Skin of body (tissue), 2 donors: ENCODE measurements around the gene E2F3. TPM values are rescaled to one million over a fixed set of nuclear protein-coding genes. Genes with fewer than 3 reads are reported as not detected.
"Not testable (repeated sequence)": the region's sequence is repeated elsewhere in the genome, so short reads cannot be mapped to it uniquely, and the experiment has no call there.

ENCODE experiments used
- DNase-seq: peaks from one replicate; lab custom pipeline; 2025; lab: John Stamatoyannopoulos, UW
- total RNA-seq: library from RNA; depleted of rRNA; stranded (reverse); fragments of >200 nt; gene quantifications from one replicate; pipeline ENCODE4 v1.2.3, GENCODE V29; 2014

Gene E2F3
- total RNA-seq, 1 donor from 2014 or later = 5.6 TPM

DNA sequence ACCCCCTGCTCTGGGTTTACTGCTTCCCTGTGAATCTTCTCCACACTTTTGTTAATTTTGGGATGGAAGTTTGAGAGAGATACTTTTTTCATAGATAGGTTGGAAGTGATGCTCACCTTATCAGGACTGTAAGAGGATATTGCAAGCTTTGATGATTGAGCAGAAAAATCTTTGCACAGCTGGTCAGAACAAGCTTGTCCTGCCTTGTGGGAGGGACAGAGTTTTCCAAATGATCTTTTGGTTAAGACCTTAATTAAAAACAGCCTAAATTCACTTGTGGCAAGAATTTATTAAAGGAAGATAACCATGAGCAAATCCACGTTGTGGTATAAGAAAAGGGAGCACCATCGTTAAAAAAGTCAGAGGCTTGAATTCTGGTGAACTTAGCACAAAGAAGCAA is 32.2 kb downstream of the E2F3 start:
- DNase-seq = no peak

DNA sequence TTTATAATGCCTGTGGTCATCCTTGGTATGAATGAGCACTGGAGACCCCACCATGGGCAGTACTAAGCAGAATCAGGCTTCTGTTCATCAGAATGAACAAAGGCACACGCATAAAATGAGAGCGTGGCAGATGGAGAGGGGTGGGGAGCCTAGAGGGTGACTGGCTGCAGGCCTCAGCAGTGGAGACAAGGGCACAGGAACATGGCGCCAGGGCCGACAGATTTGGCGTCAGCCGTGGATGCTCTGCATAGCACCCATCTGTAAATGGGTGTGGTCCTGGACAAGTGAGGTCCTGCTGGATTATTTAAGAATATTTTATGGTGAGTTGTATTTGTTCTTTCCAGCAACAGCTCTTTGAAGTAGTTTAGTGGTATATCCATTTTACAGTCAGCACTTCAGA is 33.1 kb downstream of the E2F3 start:
- DNase-seq = no peak

DNA sequence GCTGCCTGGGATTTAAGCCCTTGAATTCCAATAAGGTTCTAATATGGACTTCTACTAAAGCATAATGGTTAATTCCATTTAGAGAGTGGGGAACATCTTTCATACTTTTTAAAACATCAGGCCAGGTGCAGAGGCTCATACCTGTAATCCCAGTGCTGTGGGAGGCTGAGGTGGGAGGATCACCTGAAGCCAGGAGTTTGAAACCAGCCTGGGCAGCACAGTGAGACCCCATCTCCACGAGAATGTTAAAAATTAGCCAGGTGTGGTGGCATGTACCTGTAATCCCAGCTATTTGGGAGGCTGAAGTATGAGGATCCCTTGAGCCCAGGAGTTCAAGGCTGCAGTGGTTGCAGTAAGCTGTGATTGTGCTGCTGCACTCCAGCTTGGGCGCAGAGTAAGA is 35.0 kb downstream of the E2F3 start:
- no peak for DNase-seq

GRCh38 chr6:20437639-20438038 is 36.0 kb downstream of the E2F3 start:
- DNase-seq = no peak

- no peak for DNase-seq
Measured at GRCh38 chr6:20438462-20439070, 36.9 kb downstream of the E2F3 start.

GRCh38 chr6:20439558-20439957 is 37.9 kb downstream of the E2F3 start:
- no peak for DNase-seq

GRCh38 chr6:20440296-20440695 is 38.6 kb downstream of the E2F3 start:
- no peak for DNase-seq

DNA sequence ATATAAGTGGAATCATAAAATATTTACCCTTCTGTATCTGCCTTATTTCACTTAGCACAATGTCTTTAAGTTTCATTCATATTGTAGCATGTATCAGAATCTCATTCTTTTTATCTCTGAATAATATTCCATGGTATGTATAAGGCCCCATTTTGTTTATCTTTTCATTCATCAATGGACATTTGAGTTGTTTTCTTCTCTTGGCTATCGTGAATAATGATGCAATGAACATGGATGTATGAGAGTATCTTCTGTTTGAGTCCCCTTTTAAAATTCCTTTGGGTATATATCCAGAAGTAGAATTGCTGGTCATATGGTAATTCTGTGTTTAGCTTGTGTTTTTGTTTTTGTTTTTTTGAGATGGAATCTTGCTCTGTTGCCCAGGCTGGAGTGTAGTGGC is 39.6 kb downstream of the E2F3 start:
- no peak for DNase-seq

DNA sequence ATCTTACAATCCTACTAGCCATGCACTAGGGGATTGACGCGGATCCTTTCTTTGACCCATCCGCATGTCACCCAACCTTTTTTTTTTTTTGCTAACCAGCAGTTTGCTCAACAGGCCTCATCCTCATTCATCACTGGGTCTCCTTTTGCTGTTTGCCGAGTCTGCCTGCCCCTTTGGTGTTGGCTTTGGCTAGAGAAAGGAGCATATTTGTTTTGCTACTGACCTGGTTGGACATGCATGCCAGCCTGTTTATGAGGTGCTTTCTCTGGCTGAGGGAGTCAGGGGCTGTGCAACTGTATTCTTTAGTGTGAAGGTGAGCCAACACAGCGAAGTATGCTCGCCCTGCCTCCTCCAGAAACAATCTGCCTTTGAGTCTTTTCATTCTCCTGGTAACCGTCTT is 40.2 kb downstream of the E2F3 start:
- DNase-seq = no peak

DNA sequence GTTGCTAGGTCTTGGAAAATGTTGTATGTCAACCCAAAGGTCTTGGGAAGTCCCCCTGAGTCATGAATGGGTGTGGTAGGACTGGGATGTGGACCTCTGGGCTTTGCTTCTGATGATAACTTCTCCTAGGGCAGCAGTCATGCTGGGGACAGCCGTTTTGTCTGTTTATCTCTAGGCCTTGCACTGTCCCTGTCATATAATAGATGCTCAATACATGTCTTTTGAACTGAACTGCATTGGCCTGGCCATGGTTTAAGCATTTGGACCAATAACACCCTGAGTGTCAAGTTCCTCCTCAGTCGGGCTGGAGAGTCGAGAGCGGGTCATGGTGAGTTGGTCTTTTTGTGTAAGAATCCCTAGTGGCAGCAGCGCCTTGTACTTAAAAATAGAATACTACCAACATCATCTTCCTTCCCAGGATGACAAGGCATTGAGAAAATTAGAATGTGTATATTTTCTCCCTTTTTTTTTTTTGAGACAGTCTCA is 43.1 kb downstream of the E2F3 start:
- no peak for DNase-seq

DNA sequence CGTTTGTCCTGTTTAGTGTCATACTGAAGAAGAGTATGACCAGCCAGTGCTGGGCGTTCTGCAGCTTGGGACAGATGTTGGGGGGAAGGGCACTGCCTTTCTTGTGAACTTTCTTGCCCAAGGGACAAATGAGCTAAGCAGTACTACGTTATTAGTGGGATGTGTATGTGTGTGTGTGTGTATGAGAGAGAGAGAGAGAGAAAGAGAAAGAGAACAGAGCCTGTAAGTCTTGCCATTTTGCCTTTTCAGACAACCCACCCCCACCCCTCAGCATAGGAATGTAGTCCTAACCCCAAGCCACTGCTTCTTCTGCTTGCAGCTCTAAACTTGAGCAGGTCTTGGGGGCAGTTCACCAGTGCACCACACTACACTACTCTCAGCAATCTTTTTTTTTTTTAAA is 45.5 kb downstream of the E2F3 start:
- DNase-seq = no peak

DNA sequence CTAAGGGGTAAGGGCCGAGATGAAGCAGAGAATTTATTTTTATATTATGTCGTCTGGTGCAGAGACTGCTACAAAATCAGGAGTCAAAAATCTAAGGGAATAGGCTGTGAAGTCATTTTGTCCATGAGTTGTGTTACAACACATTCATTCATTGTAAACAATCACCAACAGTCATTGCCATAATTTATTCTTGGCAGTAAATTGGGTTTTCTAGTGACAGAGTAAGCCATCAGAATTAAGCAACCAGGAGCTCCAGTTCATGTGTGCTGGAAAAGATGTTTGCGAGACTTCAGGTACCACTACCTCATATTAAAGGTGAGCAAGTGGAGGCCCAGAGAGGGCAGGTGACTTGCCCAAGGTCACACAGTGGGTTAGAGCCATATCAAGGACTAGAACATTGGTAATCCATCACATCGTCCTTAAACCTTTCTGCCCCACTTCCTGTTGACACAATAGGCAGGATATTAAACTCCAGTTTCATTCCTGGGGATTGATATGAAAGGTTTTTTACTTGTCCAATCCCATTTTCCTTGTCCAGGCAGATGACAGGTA is 46.0 kb downstream of the E2F3 start:
- no peak for DNase-seq

DNA sequence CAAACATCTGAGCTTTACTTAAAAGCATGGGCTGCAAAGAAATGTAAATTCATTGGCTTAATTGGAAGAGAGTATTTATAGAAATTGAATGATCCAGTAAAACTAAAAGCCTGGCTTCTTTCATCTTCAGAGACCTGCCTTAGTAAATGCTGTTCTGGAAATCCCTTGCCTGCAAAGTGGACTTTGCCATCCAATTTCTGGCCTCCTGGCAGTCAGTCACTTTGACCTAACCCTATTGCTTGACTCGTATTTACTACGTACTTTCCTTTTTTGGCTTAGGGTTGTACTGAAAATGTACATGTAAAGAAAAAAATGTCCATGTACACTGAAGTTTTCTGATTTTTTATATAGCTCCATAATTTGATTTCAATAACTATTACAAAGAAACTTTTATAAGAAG is 47.1 kb downstream of the E2F3 start:
- no peak for DNase-seq

DNA sequence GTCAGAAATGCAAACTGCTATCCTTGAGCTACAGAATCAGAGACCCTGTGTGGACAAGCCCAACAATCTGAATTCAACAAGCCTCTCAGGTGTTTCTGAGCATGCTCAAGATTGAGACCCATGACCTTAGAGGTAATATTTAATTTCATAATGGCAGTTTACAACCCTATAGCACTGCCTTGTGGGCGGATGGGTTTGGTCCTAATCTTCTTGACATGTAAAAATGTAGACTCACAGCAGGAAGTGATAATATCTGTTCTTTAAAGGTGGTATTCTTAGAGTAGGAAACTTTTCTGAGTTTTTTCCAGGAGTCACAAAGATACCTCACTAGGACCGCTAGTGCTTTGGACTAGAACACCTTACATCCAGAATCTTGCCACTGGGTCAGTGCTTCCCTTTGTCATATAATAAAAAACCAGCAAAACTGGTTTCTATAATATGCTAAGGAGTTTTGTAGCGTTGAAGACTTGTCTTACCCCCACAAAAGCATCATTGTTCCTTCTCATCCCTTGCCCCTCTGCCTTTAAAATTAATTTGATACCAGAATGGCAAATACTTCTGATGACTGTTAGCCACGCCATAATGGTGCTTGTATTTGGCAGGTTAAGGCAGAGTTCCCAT is 52.6 kb downstream of the E2F3 start:
- DNase-seq = no peak

GRCh38 chr6:20455251-20455940 is 53.7 kb downstream of the E2F3 start:
- DNase-seq = no peak

- no peak for DNase-seq
Measured at GRCh38 chr6:20458027-20458894, 56.6 kb downstream of the E2F3 start.

DNA sequence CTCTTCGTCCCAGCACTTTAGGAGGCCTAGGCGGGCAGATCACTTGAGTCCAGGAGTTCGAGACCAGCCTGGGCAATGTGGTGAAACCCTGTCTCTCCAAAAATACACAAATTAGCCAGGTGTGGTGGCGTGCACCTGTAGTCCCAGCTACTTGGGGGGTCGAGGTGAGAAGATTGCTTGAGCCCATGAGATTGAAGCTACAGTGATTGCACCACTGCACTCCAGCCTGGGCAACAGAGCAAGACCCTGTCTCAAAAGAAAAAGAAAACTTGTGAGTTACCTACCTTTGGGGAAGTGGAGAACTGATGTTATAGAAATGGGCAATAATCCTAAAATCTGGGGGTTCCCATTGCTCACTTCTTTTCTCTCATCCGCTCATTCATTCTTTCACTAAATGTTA is 58.0 kb downstream of the E2F3 start:
- no peak for DNase-seq

DNA sequence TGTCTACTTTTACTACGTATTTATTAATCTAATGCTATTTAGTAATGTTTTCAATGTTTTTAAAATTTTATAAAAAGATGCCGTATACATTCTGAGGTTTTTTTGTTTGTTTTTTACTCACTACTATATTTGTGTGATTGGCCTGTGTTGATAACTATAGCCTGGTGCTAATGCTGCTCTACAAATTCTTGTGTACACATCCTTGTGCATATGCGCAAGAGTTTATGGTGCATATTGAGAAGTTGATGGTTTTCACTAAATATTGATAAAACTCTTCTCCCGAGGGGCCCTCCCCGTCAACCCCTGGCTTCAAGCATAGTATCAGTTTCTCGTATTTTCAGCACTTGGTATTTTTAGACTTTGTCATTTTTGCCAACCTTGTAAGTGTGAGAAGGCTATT is 59.9 kb downstream of the E2F3 start:
- DNase-seq = no peak

GRCh38 chr6:20463396-20463795 is 61.7 kb downstream of the E2F3 start:
- DNase-seq = no peak

GRCh38 chr6:20464041-20464440 is 62.4 kb downstream of the E2F3 start:
- no peak for DNase-seq

DNA sequence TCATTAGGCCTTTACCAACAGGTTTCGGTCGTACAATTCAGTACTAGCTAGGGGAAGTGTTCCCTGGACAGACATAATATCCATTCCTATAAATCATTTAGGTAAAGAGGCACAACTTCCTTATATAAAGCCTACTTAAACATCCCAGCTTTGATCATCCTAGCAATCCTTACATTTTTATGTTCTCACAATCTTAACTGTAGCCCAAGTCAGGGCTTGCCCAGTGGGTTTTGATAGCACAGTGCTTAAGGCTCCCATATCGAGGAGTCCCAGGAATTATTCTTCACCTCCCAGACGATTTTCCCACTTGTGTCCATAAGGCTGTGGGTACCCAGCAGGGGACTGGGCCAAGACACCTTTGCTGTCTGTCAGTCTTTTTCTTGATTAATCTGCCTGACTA is 63.2 kb downstream of the E2F3 start:
- no peak for DNase-seq

DNA sequence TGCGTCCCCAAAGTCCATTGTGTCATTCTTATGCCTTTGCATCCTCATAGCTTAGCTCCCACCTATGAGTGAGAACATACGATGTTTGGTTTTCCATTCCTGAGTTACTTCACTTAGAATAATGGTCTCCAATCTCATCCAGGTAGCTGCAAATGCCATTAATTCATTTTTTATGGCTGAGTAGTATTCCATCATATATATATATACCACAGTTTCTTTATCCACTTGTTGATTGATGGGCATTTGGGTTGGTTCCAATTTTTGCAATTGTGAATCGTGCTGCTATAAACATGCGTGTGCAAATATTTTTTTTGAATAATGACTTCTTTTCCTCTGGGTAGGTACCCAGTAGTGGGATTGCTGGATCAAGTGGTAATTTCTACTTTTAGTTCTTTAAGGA is 63.9 kb downstream of the E2F3 start:
- DNase-seq = not testable (repeated sequence)
